Measurements from ENCODE around the gene RNASE8.

- TF ChIP-seq CTCF (IDR thresholded peaks at IDR 0.05) (peak in 1 of 7 experiments; percentile 13), POLR2AphosphoS5 (IDR thresholded peaks at IDR 0.05) (peak; percentile 32 to 62 (median 58)), POLR2A (IDR thresholded peaks at IDR 0.05) (no peak), EP300 (IDR thresholded peaks at IDR 0.05) (no peak)
These were observed 18.9 kb upstream of the RNASE8 start for GRCh38 chr14:21038441-21039422.

Measured in stomach (tissue), 4 donors.